GM15510 (cell line): ENCODE results near the gene HOXA4.

Experiments
- POLR2A ChIP-seq: IDR thresholded peaks from 3 replicates; pipeline ENCODE4 v1.6.1; 2011; ENCODE audit warnings: borderline replicate concordance; ENCODE audit not compliant: insufficient read length; ENCODE audit errors: extremely low read depth

Gene HOXA4

DNA sequence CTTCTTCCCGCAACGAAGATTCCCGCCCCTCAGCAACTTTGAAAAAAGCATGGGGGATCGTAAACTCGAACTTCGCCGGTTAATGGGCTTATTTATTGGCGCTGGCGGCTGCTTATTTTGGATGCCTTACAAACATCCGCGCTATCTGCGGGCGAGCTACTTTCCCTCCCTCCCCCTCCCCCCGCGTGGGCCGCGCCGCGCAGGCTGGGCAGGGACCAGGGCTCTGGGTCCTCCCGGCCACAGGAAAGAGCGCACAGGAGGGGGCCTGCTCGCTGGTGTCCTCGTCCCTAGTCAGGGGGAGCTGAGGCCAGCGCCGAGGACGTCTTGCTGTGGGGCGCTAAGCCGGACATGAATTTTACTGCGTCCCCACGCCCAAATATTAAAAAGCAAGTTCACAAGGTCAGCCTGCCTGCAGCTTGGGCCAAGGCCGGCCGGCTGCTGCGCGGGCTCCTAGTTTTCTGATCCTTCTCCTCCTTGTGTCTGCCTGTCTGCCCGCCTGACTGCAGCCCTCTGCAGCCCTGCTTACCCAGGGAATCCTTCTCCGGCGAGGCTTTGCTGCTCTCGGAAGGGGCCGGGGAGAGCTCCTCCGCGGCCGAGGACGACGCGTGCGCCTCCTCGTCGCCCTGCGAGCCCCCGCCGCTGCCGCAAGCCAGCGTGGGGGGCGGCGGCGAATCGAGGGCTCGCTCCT, 42.4 kb upstream of the HOXA4 start:
- no peak for TF ChIP-seq POLR2A

GRCh38 chr7:27172315-27172774, 41.8 kb upstream of the HOXA4 start:
- TF ChIP-seq POLR2A = no peak

GRCh38 chr7:27171637-27172314, 41.2 kb upstream of the HOXA4 start:
- TF ChIP-seq POLR2A = no peak

DNA sequence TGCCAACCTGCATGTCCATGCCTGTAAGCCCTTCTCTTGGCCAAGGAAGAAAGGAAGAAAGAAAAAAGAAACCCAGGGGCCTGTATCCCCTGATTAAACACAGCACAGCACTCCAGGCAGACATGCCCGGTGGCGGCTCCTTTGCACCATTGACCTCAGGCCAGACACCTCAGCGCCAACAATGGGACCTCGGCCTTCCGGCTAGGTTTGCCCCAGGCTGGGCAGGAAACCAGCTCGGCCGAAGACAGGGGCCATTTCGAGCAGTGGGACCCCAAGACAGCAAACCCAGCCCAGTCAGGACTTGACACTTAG, 40.7 kb upstream of the HOXA4 start:
- no peak for TF ChIP-seq POLR2A

DNA sequence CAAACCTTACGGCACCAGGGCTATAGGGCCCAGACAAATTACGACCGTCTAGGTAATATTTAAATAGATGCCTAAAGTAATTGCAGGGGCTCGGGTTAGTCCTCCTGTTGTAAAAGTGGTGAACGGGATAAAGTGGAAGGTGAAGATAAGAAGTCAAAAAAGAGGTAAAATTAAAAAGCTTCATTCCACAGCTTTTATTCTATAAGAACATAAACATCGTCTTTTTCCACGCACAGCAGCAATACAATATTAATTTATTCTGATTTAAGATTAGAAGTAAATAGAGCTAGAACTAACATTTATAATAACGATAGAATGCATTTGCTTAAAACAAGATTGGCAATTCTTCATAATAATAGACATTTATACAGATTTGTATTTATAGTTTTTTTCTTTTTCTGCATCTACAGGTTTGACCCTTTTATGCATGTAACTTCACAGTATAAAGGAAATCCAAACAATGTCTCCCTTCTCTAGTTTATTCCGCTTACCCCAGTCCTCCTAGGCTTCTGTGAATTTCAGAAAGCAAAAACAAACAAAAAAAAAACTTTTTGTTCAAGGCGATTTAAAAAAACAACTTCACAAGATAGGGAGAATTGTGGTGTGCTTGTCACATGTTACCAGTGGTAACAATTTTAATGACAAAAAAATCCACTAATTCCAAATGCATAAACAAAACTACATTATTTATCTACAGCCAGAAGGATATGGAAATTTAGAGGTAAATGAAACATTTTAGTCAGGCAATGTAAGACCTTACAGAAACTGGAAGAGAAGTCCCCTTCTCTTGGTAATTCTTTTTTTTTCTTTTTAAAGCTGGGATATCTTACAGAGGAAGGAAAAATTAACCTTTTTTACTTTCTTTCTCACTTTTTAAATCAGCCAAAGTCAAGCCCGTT, 40.1 kb upstream of the HOXA4 start:
- no peak for TF ChIP-seq POLR2A

DNA sequence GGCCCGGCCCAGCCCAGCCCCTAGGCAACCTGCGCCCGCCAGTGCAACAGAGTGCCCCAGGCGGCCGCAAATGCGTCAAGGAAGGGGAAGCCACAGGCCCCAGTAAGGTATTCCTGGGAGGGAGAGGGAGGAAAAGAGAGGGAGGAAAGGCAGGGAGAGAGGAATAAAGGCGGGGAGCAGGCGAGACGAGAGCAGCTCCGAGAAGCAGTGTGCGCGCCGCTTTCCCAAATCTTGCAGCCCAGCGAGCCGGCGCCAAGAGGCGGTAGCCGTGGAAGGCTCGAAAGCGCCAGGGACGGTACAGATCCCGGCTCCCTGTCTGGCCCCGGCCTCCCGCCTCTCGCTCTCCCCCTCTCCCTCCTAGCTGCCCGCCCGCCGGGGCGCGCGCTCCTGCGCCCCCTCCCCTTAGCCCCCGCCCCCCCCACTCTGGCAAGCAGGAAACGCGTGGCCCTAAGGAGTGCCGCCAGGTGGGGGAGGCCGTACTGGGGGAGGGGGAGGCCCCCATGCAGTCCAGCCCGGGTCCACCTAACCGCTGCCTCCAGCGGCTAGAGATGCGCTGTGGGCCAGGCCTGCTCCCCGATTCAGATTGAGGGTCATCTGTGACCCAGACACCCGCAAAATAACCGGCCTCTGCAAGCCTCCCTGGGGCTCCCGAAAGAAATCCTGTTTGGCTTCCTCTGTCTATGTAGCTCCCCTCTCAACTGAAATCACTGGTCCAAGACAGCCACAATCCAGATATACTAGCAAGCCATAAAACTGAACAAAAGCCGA, 39.3 kb upstream of the HOXA4 start:
- TF ChIP-seq POLR2A = no peak

DNA sequence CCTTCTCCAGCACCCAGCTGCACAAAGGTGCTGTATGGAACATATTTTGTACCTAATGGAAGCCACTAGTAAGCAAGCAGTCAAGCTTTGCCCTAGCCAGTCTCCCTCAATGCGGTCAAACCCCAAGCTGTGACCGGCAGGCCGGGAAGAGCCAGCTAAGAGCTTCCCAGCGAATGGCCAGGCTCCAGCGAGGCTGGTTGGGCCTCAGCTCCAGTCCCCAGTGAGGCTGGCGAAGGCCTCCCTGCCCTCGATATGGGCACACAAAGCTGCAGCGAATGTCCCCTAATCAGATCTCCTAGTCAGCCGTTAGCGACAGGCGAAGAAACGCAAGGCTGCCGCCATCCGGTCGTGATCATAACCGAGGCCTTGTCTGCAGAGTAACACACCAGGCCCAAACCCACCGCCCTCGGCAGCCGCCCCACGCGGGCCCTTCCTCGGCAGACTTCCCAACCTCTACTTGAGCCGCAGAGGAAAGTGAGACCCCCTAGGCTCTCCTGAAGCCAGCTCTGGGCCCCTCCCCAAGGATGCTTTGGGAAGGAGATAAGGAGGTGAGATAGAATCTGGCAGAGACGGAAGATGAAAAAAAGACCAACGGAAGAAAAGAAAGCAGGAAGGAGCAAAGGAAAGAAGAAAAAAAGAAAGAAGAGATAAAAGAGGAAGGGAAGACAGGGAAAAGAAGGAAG, 37.8 kb upstream of the HOXA4 start:
- no peak for TF ChIP-seq POLR2A

DNA sequence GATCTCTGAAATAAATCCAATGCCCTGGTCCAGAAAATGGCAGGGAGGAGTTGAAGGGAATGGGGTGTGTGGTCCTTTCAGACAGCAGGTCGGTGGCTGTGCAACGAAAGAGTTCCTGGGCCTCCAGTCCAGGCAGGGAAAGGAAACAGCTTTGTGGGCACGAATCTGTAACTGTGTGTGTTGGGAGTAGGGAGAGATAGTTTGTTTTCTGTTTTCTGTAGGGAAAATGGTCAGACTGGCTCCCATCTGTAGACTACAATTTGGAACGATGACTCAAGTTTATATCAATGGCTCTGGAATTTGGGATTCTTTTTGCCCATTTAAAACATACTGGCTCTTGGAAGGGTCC, 37.3 kb upstream of the HOXA4 start:
- TF ChIP-seq POLR2A = no peak

- no peak for TF ChIP-seq POLR2A
Observed at GRCh38 chr7:27166531-27167505, 36.3 kb upstream of the HOXA4 start.

DNA sequence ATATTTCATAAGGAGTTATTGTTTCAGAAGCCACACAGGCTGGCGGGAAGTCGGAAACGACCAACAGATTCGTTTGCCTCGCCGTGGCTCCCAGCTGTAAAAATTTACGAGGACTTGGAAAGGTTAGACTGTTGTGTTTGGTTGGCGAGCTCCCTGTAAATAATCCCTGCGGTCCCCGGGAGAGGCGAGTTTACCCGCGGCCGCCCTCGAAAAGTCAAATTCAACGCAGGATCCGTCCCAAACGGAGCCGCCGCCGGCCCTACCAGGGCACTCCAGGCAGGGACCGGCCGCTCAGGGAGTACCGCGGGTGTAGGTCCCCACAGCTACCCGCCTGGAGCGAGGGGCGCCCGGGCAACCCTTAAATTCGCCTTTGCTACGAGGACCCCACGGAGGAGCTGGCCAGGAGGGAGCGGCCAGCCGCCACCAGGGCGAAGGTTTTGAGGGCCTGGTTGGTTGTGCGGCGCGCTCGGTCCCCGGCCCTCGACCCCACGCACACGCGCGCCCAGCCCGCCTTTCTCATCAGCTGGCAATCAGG, 35.5 kb upstream of the HOXA4 start:
- TF ChIP-seq POLR2A = no peak

DNA sequence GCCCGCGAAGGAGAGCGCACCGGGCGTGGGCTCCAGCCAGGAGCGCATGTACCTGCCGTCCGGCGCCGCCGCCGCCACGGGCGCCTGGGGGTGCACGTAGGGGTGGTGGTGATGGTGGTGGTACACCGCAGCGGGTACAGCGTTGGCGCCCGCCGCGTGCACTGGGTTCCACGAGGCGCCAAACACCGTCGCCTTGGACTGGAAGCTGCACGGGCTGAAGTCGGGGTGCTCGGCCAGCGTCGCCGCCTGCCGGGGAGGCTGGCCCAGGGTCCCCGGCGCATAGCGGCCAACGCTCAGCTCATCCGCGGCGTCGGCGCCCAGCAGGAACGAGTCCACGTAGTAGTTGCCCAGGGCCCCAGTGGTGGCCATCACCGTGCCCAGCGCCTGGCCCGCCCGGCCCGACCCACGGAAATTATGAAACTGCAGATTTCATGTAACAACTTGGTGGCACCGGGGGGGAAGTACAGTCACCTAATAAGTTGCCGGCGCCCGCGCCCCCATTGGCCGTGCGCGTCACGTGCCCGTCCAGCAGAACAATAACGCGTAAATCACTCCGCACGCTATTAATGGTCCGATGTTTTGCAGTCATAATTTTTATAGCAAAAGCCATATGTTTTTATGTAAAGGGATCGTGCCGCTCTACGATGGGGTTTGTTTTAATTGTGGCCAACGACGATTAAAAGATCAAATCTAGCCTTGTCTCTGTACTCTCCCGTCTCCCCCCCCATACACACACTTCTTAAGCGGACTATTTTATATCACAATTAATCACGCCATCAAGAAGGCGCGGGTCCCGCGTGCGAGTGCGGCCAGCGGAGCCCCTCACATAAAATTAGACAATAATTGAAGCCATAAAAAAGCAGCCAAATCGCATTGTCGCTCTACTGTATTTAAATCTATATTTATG, 34.8 kb upstream of the HOXA4 start, which contains the start of gene HOXA9:
HOXA9 (minus strand) TSS at position 449 of the 907 bp plus-strand sequence; CDS start at position 369, 80 bp downstream.
- no peak for TF ChIP-seq POLR2A
